ENCODE data around the gene MRPL12.
"Not testable (repeated sequence)": the region's sequence is repeated elsewhere in the genome, so short reads cannot be mapped to it uniquely, and the experiment has no call there.

The MRPL12 gene

DNA sequence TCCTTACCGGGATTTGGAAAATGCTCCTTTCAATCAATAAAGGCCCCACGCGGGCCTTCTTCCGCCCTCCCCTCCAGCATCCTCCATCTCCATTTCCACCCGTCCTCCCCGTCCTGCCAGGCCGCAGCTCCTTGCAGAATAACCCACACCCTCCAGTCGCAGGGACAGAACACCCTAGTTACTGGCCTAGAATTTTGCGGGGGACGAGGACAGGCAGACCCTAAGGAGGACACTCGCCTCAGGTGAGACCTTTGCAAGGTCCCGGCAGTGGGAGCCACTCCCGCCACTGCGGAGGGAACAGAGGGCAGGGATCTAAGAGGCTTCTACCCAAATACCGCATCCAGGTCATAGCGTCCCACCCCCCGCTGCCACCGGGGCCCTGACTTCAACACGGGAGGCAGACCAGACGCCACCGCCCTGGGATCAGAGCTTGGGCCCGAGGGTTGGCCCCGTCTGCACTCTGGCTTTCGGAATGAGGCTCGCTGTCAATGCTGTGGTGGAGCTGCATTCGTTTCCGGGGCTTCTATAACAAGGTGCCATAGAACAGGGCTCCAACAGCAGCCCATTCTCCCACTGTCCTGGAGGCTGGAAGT is 35.7 kb downstream of the MRPL12 start:
- DNase-seq (ENCODE audit: low read depth in 2 of 2, low spot score in 1 of 2): no peak

DNA sequence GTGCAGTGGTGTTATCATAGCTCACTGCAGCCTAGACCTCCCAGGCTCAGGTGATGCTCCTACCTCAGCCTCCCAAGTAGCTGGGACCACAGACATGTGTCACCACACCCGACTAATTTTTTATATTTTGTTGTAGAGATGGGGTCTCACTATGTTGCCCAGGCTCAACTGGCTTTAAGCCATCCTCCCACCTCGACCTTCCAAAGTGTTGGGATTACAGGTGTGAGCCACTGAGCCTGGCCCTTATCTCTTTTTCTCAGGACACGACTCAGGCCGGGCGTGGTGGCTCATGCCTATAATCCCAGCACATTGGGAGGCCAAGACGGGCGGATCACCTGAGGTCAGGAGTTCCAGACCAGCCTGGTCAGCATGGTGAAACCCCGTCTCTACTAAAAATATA is 36.4 kb downstream of the MRPL12 start:
- not testable (repeated sequence) for DNase-seq (ENCODE audit: low read depth in 2 of 2, low spot score in 1 of 2)

DNA sequence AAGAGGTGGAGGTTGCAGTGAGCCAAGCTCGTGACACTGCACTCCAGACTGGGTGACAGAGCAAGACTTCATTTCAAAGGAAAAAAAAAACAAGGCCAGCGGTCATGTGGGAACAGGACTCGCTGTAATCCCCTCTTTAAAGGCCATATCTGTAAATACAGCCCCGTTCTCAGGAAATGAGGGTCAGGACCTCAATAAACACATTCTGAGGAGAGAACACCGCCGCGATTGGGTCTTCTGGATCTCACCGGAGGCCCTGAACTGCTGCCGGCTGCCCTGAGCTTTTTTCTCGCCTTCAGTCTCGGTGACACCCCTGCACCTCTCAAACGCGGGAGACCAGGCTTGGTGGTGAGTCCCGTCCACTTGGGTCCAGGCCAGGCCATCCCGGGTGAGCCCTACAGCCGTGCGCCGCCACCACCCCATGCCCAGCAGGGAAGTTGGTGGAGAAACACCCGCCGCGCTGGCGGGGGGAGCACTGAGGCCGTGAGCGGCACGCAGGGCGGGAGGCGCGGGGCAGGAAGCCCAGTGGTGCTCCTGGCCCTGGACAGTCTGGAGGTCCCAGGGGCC is 37.3 kb downstream of the MRPL12 start:
- no peak for DNase-seq (ENCODE audit: low read depth in 2 of 2, low spot score in 1 of 2)

DNA sequence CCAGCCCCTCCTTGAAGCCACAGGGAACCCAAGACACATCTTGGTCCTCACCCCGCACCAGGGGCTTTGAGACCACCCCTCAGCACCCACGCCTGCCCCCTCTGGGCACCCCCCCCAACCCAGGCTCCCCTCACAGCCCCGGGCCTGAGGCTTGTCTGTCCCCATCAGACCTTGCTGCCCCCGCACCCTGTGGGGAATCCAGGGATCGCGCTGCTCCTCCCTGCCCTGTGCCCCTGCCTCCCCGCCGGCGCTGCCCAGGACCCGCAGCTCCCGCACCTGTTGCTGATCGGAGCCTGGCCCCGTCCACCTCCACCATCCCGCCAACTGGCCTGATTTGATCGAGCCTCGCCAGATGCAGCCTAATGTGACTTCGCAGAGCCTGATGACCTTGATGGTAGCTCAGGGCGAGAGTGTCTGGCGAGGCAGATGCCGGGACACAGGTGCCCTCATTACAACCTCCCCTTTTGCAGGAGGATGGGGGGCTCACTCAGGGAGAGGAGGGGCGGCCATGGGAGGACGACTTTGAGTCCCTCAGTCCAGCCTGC is 38.0 kb downstream of the MRPL12 start:
- DNase-seq (ENCODE audit: low read depth in 2 of 2, low spot score in 1 of 2): no peak

DNA sequence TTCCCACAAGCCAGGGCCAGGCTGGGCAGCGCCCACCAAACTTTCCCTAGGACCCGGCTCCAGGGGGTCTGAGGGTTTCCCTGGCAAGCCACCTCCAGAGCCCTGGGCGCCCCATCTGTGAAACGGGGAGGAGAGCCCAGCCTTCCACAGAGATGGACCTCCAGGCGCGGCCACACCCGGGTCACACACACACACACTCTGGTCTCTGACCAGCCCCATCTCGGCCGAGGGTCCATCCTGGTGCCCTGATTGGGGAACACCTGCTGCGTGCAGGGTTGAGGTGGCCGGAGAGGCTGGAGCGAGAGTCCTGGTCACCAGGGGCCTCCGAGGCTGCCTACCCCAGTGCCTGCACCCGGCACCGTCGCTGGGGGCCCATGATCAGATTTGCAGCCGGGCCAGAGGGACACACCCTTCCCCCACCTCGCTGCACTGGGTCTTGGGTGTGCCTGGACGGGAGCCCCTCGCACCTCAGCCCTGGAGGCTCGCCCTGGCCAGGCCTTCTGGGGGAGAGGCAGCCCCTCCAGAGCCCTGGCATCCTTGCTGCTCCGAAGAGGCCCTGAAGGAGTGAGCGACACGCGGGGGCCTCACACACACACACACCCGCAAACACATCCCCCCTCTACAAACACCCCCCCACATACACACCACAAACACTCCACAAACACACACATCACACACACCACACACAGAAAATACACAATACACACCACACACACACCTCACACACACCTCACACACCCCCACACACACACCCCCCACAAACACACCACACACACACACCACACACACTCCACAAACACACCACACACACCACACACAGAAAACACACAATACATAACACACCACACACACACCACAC is 38.7 kb downstream of the MRPL12 start:
- no peak for DNase-seq (ENCODE audit: low read depth in 2 of 2, low spot score in 1 of 2)

Measured in stimulated activated CD8-positive, alpha-beta memory T cell treated with anti-CD3 and anti-CD28 coated beads, Interleukin-4, amount 100 ng/mL, for 1 hour (primary cell).